C4-2B (cell line): ENCODE measurements around the gene HCN4.

Source experiments
- CTCF ChIP-seq: fragments of 450-650 bp; conservative IDR thresholded peaks from 2 replicates; pipeline ENCODE4 v1.5.1; 2017; ENCODE audit warnings: mild to moderate bottlenecking
- ZFX ChIP-seq: fragments of 450-650 bp; IDR thresholded peaks from 2 replicates; pipeline ENCODE4 v1.6.1; 2017

GRCh38 chr15:73388256-73388781, 19.6 kb upstream of the HCN4 start:
- TF ChIP-seq CTCF (no peak), ZFX (no peak)
